ENCODE measurements around the gene OR1I1. TPM values are rescaled to one million over a fixed set of nuclear protein-coding genes. Genes with fewer than 3 reads are reported as not detected.

The OR1I1 gene
- total and polyA plus RNA-seq, 8 donors: not detected

- H3K9me3 ChIP-seq: no peaks in the 10 kb centered on the region
- ATAC-seq (no peak), FAIRE-seq (no peak), DNase-seq (no peak)
- no peak for TF ChIP-seq CTCF (IDR thresholded peaks at IDR 0.05)
- H3K36me3 ChIP-seq: no peaks in the 10 kb centered on the region
- no peak overlapping the region for H3K27ac ChIP-seq
- WGBS, 2 donors: 83 to 92% methylated on average over 1 of the region's 1 CpG
- intact Hi-C loops (cut with DNase I): no loop called here
- no peak overlapping the region for H3K4me3 ChIP-seq
- no peaks in the 10 kb centered on the region for H3K4me1 ChIP-seq
- no peaks in the 10 kb centered on the region for H3K27me3 ChIP-seq
Measured at GRCh38 chr19:15104003-15104402, 22.0 kb downstream of the OR1I1 start.

- Histone ChIP-seq H3K9me3 (no peaks in the 10 kb centered on the region), H3K27me3 (no peaks in the 10 kb centered on the region), H3K4me3 (no peak overlapping the region), H3K4me1 (no peaks in the 10 kb centered on the region), H3K27ac (no peak overlapping the region), H3K36me3 (no peaks in the 10 kb centered on the region)
- intact Hi-C loops (cut with DNase I): no loop called here
- FAIRE-seq (no peak), DNase-seq (no peak), ATAC-seq (no peak)
- 57 to 69% methylated on average over 1 of the region's 1 CpG for WGBS, 2 donors
- TF ChIP-seq CTCF (IDR thresholded peaks at IDR 0.05): no peak
Measured at GRCh38 chr19:15104411-15104810, 22.4 kb downstream of the OR1I1 start.

- H3K4me3 ChIP-seq: no peak overlapping the region
- no peaks in the 10 kb centered on the region for H3K27me3 ChIP-seq
- no peak overlapping the region for H3K27ac ChIP-seq
- ATAC-seq: no peak
- FAIRE-seq: no peak
- H3K4me1 ChIP-seq: no peaks in the 10 kb centered on the region
- intact Hi-C loops (cut with DNase I): no loop called here
- no peak for TF ChIP-seq CTCF (IDR thresholded peaks at IDR 0.05)
- no peaks in the 10 kb centered on the region for H3K36me3 ChIP-seq
- 88 to 95% methylated on average over 3 of the region's 3 CpGs for WGBS, 2 donors
- DNase-seq: no peak
- no peaks in the 10 kb centered on the region for H3K9me3 ChIP-seq
Measured at GRCh38 chr19:15105044-15105443, 23.0 kb downstream of the OR1I1 start.

- FAIRE-seq: no peak
- H3K4me1 ChIP-seq: no peaks in the 10 kb centered on the region
- intact Hi-C loops (cut with DNase I): no loop called here
- peak; percentile 65 to 83 (median 74) for ATAC-seq
- peak within 1 kb of the TSS; percentile 51 to 74 (median 68) for H3K27ac ChIP-seq
- 6 to 7% methylated on average over 69 to 73 of the region's 78 CpGs for WGBS, 2 donors
- no peak for TF ChIP-seq CTCF (IDR thresholded peaks at IDR 0.05)
- no peaks in the 10 kb centered on the region for H3K9me3 ChIP-seq
- H3K27me3 ChIP-seq: no peaks in the 10 kb centered on the region
- no peaks in the 10 kb centered on the region for H3K36me3 ChIP-seq
- H3K4me3 ChIP-seq: peak within 1 kb of the TSS; percentile 30 to 55 (median 48)
- peak in 2 of 6 donors; percentile 34 to 36 for DNase-seq
Measured at GRCh38 chr19:15107061-15108010, 25.3 kb downstream of the OR1I1 start, which contains the start of gene SYDE1. Gene SYDE1, plus strand, starts transcription at chr19:15107401. Its CDS starts 33 bp downstream, at chr19:15107434.
